ENCODE measurements around the gene CHID1. TPM values are rescaled to one million over a fixed set of nuclear protein-coding genes. Genes with fewer than 3 reads are reported as not detected.

CHID1 gene
- total and polyA plus RNA-seq, 8 donors, result 81.4 to 95.7 (median 93.5) TPM

GRCh38 chr11:828506-829175, 82.0 kb downstream of the CHID1 start:
- ATAC-seq (no peak), DNase-seq (no peak)
- Histone ChIP-seq H3K4me1 (peaks cover 44 to 89% of the 10 kb centered on the region in 2 donors), H3K27ac (peak overlapping the region; percentile 44 to 80), H3K9me3 (no peaks in the 10 kb centered on the region), H3K36me3 (peaks cover 0 to 18% of the 10 kb centered on the region in 2 donors), H3K27me3 (peaks cover 7 to 45% of the 10 kb centered on the region in 2 donors), H3K4me3 (peak overlapping the region in 1 of 2 donors; percentile 43)
- TF ChIP-seq CTCF (IDR thresholded peaks at IDR 0.05), result no peak
- intact Hi-C loops (cut with DNase I), result no loop called here

GRCh38 chr11:827897-828192, 82.8 kb downstream of the CHID1 start, which contains the start of gene CRACR2B:
TSS of gene CRACR2B (plus strand) at chr11:827919. CDS start at chr11:828608, 689 bp downstream.
- intact Hi-C loops (cut with DNase I), result no loop called here
- ATAC-seq (no peak), DNase-seq (no peak)
- Histone ChIP-seq H3K36me3 (peaks cover 0 to 25% of the 10 kb centered on the region in 2 donors), H3K4me1 (peaks cover 44 to 91% of the 10 kb centered on the region in 2 donors), H3K4me3 (peak within 1 kb of the TSS; percentile 32 to 53), H3K27ac (peak within 1 kb of the TSS; percentile 58 to 80), H3K27me3 (peaks cover 7 to 45% of the 10 kb centered on the region in 2 donors), H3K9me3 (no peaks in the 10 kb centered on the region)
- no peak for TF ChIP-seq CTCF (IDR thresholded peaks at IDR 0.05)

- Histone ChIP-seq H3K36me3 (peaks cover 0 to 30% of the 10 kb centered on the region in 2 donors), H3K9me3 (no peaks in the 10 kb centered on the region), H3K4me3 (peak overlapping the region; percentile 32 to 53), H3K27me3 (peaks cover 7 to 45% of the 10 kb centered on the region in 2 donors), H3K4me1 (peaks cover 44 to 92% of the 10 kb centered on the region in 2 donors), H3K27ac (peak overlapping the region; percentile 58 to 80)
- peak in 1 of 4 donors; percentile 90 for DNase-seq
- TF ChIP-seq CTCF (IDR thresholded peaks at IDR 0.05), result no peak
- peak; percentile 7 for ATAC-seq
- intact Hi-C loops (cut with DNase I), result no loop called here
Measured at GRCh38 chr11:827146-827896, 83.3 kb downstream of the CHID1 start.

GRCh38 chr11:826836-827145, 83.8 kb downstream of the CHID1 start:
- Histone ChIP-seq H3K27me3 (peaks cover 7 to 45% of the 10 kb centered on the region in 2 donors), H3K4me3 (peak overlapping the region; percentile 32 to 53), H3K27ac (peak overlapping the region; percentile 58 to 80), H3K4me1 (peaks cover 47 to 92% of the 10 kb centered on the region in 2 donors), H3K9me3 (no peaks in the 10 kb centered on the region), H3K36me3 (peaks cover 0 to 32% of the 10 kb centered on the region in 2 donors)
- DNase-seq (no peak), ATAC-seq (no peak)
- no peak for TF ChIP-seq CTCF (IDR thresholded peaks at IDR 0.05)
- intact Hi-C loops (cut with DNase I), result no loop called here

GRCh38 chr11:826227-826621, 84.4 kb downstream of the CHID1 start:
- no peak for TF ChIP-seq CTCF (IDR thresholded peaks at IDR 0.05)
- H3K27me3 ChIP-seq, result peaks cover 6 to 41% of the 10 kb centered on the region in 2 donors
- H3K4me3 ChIP-seq, result peak overlapping the region in 1 of 2 donors; percentile 53
- DNase-seq (no peak), ATAC-seq (no peak)
- intact Hi-C loops (cut with DNase I), result no loop called here
- peaks cover 0 to 32% of the 10 kb centered on the region in 2 donors for H3K36me3 ChIP-seq
- no peaks in the 10 kb centered on the region for H3K9me3 ChIP-seq
- peak overlapping the region; percentile 54 to 80 for H3K27ac ChIP-seq
- peaks cover 51 to 92% of the 10 kb centered on the region in 2 donors for H3K4me1 ChIP-seq
